Activated naive CD4-positive, alpha-beta T cell treated with Interleukin-2 at 50 U/mL for 16 hours (primary cell): ENCODE measurements around the gene NMRAL1.

Experiments
- DNase-seq: peaks from one replicate; pipeline ENCODE4 v3.0.0-alpha.2; 2020

NMRAL1 gene

DNA sequence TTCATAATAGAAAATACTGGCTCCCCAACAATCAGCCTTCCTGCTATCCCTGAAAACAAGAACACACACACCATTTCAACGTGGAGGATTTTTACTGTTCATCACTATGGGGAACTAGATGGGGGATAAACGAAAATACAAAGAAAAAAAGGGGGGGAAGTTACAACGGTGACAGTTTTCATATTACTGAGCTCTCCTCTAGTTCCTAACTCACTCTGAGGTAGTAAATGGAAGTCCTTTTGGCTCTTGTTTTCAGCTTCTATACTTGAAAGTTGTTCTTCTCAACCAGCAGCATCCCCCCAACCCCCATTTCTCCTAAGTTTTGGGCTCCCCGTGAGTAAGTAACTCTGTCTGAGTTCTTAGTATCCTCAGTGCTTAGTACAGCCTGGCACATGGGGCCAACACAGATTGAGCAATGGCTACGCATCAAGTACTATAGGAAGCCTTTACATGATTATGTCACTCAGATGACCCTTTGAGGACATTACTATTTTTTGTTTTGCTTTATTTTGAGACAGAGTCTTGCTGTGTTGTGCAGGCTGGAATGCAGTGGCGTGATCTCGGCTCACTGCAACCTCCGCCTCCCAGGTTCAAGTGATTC, 53.8 kb downstream of the NMRAL1 start:
- DNase-seq, result no peak

DNA sequence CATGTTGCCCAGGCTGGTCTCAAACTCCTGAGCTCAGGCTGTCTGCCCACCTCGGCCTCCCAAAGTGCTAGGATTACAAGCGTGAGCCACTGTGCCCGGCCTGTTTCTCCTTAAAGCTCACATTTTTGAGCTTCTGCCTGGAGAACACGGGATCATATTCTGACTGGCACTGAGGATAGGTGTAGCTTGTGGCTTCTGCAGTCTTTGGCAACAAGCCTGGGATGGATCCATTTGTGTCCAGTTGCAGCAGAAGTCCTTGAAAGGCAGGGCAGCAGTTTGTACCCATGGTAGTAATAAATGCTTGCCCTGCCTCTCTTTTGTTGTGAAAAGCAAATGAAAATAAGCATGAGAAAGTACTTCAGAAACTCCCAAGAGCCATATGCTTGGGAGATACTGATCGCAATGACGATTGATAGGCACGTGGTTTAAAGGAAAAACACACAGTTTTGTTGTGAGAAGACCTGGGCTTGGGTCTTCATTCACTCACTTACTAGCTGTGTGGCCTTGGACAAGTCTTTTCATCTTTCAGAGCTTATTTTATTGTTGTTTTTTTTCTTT, 54.9 kb downstream of the NMRAL1 start:
- DNase-seq, result no peak

DNA sequence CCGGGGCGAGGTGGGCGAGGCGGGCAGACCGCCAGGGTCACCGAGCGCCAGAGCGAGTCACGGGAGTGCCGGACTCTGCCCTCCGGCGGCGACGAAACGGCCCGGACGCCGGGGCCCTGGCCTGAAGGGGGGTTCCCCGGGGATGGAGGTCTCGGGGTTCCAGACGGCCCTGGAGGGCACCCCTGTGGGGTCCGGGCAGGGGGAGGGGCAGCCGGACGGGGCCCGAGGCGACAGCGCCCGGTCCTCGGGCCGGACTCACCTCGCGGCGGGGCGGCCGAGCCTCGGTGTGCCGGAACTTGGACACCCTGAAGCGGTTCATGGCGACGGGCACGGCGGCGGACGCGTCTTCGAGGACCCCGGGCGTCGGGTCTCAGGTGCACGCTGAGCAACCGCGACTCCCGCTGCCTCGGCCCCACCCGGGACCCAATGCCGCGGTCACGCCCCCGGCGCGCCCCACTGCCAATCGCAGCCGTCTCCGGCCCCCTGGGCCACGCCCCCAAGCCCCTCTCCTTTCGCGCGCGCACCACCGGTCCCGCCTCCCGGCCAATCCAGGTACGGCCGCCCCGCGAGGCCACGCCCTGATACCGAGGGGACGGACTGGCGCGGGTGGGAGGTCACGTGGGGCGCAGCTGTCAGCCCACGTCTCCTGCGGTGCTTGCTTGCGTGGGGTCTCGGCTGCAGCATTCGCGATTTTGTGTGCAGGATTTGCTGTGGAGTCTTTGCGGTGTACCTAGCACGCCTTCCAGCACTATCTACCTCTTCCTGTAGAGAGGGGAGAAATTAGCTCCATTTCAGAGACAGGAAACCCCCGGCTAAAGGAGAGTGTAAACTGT, 58.0 kb downstream of the NMRAL1 start, which contains the start of gene CORO7:
Gene CORO7, minus strand, starts transcription at position 397 of the 833 bp plus-strand sequence. Its CDS starts 78 bp downstream, at position 319.
- DNase-seq, result peak; percentile 98

DNA sequence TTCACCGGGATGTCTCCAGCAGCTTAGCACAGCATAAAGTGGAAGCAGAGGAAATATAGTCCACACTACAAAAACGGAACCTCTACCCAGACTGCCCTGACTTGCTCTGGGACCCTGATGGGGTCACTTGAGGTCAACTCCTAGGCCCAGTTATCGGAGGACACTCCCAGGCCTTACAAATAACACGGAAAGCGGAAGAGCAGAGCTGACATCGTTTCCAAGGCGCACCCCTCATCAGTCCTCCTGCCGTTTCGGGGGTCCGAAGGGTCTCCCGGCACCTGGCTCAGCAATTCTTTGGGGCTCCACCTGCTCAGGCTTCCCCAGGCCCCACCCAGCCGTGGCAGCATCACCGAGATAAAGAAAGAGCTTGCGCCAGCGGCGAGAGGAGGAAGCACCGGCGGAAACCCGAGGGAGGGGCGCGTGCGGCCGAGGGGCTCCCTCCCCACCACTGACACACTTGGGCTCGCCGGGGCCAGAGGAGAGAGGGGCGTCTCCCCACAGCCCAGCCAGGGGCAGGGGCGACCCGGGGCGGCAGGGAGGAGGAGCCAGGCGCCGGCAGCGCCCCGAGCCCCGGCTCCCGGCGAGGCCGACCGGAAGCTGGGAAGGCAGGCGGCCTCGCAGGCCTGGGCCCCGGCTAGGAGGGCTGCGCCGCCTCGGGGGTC, 58.8 kb downstream of the NMRAL1 start:
- DNase-seq, result peak; percentile 64

DNA sequence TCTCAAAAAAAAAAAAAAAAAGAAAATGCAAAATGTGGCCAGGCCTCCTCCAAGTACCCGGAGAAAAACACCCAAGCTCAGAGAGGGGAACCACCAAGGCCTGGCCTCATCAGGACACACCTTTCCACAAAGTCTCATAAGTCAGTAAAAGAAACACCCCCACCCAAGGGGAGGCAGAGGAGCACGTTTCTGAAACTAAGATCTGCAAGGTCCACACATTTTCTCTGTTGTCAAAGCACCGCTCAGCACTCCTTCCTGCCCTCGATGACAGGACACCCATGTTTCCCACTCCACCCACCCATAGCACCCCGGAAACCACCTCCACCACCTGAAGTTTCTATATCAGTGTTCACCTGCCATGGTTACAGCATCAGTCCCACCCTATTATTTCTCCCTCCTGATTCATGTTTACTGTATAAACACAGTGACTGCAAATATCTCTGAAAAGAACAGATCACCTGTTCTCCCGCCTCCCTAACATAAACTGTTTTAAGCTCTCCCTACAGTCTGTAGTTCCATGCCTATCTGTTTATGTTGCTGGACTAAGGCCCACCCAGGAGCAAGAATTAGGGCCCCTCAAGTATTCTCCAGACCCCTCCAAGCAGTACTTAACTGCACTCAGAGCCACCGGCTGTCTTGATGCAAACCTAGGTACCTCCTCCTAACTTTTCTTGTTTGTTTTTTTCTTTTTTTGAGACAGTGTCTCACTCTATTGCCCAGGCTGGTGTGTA, 60.1 kb downstream of the NMRAL1 start:
- DNase-seq, result peak; percentile 91

DNA sequence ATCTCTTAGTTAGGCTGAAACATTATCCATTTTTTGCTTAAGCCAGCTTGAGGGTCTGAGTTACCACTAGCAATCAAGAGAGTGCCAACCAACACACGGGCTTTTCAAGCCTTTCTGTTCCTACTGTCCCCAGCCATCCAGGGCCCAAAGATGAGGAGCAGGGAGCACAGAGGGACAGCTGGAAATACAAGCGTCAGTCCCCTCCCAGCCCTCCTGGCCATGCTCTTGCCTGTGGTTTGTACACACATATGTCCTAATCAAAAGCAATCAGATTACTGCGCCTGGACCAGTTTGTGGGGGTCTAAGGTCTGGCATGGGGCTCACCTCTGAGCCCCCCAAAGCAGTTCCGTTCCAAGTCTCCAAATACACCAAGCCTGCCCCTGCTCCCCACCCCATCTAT, 61.6 kb downstream of the NMRAL1 start:
- DNase-seq, result no peak

DNA sequence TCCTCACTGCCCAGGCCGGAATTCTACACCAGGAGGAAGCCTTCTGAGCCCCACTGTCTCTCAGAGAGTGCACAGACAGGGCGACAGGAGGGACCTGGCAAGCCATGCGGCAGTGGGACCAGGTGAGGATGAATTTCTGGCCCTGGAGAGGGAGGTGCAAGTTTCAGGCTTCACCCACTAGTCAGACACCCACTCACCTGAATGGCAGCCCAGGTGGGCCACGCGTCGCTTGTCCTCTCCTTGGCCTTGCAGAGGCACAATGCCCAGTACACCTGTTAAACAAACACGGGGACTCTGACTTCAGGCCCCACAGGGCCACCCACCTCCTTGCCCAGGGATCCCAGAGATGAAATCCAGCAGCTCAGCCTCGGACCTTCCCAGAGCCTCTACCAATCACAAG, 62.3 kb downstream of the NMRAL1 start:
- no peak for DNase-seq
